H9 (cell line): Measurements from ENCODE around the gene SCD. TPM values are rescaled to one million over a fixed set of nuclear protein-coding genes. Genes with fewer than 3 reads are reported as not detected.

ENCODE experiments used
- DNase-seq: peaks from one replicate; pipeline ENCODE4 v3.0.0-alpha.2; 2017
- H2AFZ ChIP-seq: one replicate; pipeline ENCODE4 v1.6.1; 2013; ENCODE audit warnings: mild to moderate bottlenecking, low read length, control low read depth, moderate library complexity
- H2AK5ac ChIP-seq: 2 replicates; pipeline ENCODE4 v1.6.1; 2013; ENCODE audit warnings: low read length, control low read depth, mixed read lengths; ENCODE audit not compliant: insufficient read length
- H2BK120ac ChIP-seq: one replicate; pipeline ENCODE4 v1.6.1; 2013; ENCODE audit warnings: low read depth, mild to moderate bottlenecking, low read length, control low read depth, inconsistent platforms; ENCODE audit not compliant: poor library complexity, severe bottlenecking
- H2BK12ac ChIP-seq: 2 replicates; pipeline ENCODE4 v1.6.1; 2013; ENCODE audit warnings: low read length, control low read depth, mixed read lengths, low read depth; ENCODE audit not compliant: insufficient read length
- H2BK15ac ChIP-seq: 2 replicates; pipeline ENCODE4 v1.6.1; 2013; ENCODE audit warnings: low read depth, low read length, control low read depth
- H2BK20ac ChIP-seq: one replicate; pipeline ENCODE4 v1.6.1; 2013; ENCODE audit warnings: low read depth, mild to moderate bottlenecking, low read length, control low read depth, inconsistent platforms; ENCODE audit not compliant: poor library complexity, severe bottlenecking
- H2BK5ac ChIP-seq: 2 replicates; pipeline ENCODE4 v1.6.1; 2013; ENCODE audit warnings: low read length, control low read depth, mixed read lengths; ENCODE audit not compliant: insufficient read length
- H3K14ac ChIP-seq: 2 replicates; pipeline ENCODE4 v1.6.1; 2013; ENCODE audit warnings: low read length, control low read depth; ENCODE audit not compliant: insufficient read depth
- H3K18ac ChIP-seq: 2 replicates; pipeline ENCODE4 v1.6.1; 2013; ENCODE audit warnings: low read depth, mild to moderate bottlenecking, mixed read lengths, low read length, control low read depth; ENCODE audit not compliant: insufficient read length
- H3K23ac ChIP-seq: 2 replicates; pipeline ENCODE4 v1.6.1; 2013; ENCODE audit warnings: low read length, control low read depth, mixed read lengths, low read depth; ENCODE audit not compliant: insufficient read length
- H3K23me2 ChIP-seq: 2 replicates; pipeline ENCODE4 v1.6.1; 2013; ENCODE audit warnings: low read depth, mild to moderate bottlenecking, mixed read lengths, low read length, control low read depth; ENCODE audit not compliant: insufficient read length, poor library complexity, severe bottlenecking
- H3K27ac ChIP-seq: 2 replicates; pipeline ENCODE4 v1.5.1; 2013; ENCODE audit warnings: low read length, control low read depth, mixed read lengths, low read depth; ENCODE audit not compliant: insufficient read length
- H3K27me3 ChIP-seq: 2 replicates; pipeline ENCODE4 v1.6.1; 2013; ENCODE audit warnings: low read length, control low read depth, inconsistent platforms; ENCODE audit not compliant: insufficient read depth
- H3K4ac ChIP-seq: 2 replicates; pipeline ENCODE4 v1.6.1; 2013; ENCODE audit warnings: low read depth, mild to moderate bottlenecking, control low read depth, inconsistent platforms, low read length, moderate library complexity
- H3K4me1 ChIP-seq: 2 replicates; pipeline ENCODE4 v1.6.1; 2013; ENCODE audit warnings: low read length, control low read depth, inconsistent platforms; ENCODE audit not compliant: insufficient read depth
- H3K4me2 ChIP-seq: 2 replicates; pipeline ENCODE4 v1.6.1; 2013; ENCODE audit warnings: low read length, control low read depth, mixed read lengths; ENCODE audit not compliant: insufficient read length, insufficient read depth
- H3K56ac ChIP-seq: 2 replicates; pipeline ENCODE4 v1.6.1; 2013; ENCODE audit warnings: low read depth, mild to moderate bottlenecking, mixed read lengths, low read length, control low read depth; ENCODE audit not compliant: insufficient read length
- H3K79me1 ChIP-seq: 2 replicates; pipeline ENCODE4 v1.6.1; 2013; ENCODE audit warnings: low read depth, mild to moderate bottlenecking, moderate library complexity, low read length, control low read depth, inconsistent platforms; ENCODE audit not compliant: insufficient read depth, poor library complexity, severe bottlenecking
- H3K79me2 ChIP-seq: 2 replicates; pipeline ENCODE4 v1.6.1; 2013; ENCODE audit warnings: low read length, control low read depth, inconsistent platforms; ENCODE audit not compliant: insufficient read depth
- H3K9ac ChIP-seq: 2 replicates; pipeline ENCODE4 v1.6.1; 2013; ENCODE audit warnings: low read length, control low read depth, mixed read lengths; ENCODE audit not compliant: insufficient read length; ENCODE audit errors: extremely low read depth
- H3K9me3 ChIP-seq: one replicate; pipeline ENCODE4 v1.6.1; 2013; ENCODE audit warnings: low read depth, low read length, inconsistent platforms; ENCODE audit not compliant: control insufficient read depth
- H3T11ph ChIP-seq: one replicate; pipeline ENCODE4 v1.6.1; 2013; ENCODE audit warnings: mild to moderate bottlenecking, low read length, control low read depth, inconsistent platforms
- H4K20me1 ChIP-seq: one replicate; pipeline ENCODE4 v1.6.1; 2013; ENCODE audit not compliant: control insufficient read depth, insufficient read length, insufficient read depth
- H4K5ac ChIP-seq: 2 replicates; pipeline ENCODE4 v1.6.1; 2013; ENCODE audit warnings: low read depth, mild to moderate bottlenecking, mixed read lengths, low read length, control low read depth; ENCODE audit not compliant: insufficient read length
- H4K8ac ChIP-seq: replicated peaks from 2 replicates; pipeline ENCODE4 v1.6.1; 2013; ENCODE audit warnings: low read length, control low read depth, mixed read lengths, low read depth; ENCODE audit not compliant: insufficient read length
- H4K91ac ChIP-seq: 2 replicates; pipeline ENCODE4 v1.6.1; 2013; ENCODE audit warnings: low read depth, mild to moderate bottlenecking, moderate library complexity, mixed read lengths, low read length, control low read depth; ENCODE audit not compliant: insufficient read length
- H3K27ac Mint-ChIP-seq, 3 experiments: 2 replicates in 2 of 3; 3 replicates in 1 of 3; pipeline ENCODE4 v1.8.0; 2020 to 2021; ENCODE audit warnings: mixed read lengths in 3 of 3, mild to moderate bottlenecking in 1 of 3, moderate library complexity in 1 of 3
- H3K27me3 Mint-ChIP-seq: 2 replicates; pipeline ENCODE4 v1.8.0; 2021; ENCODE audit warnings: low read depth, mild to moderate bottlenecking, moderate library complexity, mixed read lengths
- H3K36me3 Mint-ChIP-seq, 3 experiments: 2 replicates in 2 of 3; 3 replicates in 1 of 3; pipeline ENCODE4 v1.8.0; 2020 to 2021; ENCODE audit warnings: low read depth in 3 of 3, mixed read lengths in 3 of 3; ENCODE audit not compliant: insufficient read depth in 1 of 3
- H3K4me1 Mint-ChIP-seq, 2 experiments: 2 replicates each; pipeline ENCODE4 v1.8.0; 2020; ENCODE audit warnings: mixed read lengths in 2 of 2
- H3K4me3 Mint-ChIP-seq, 2 experiments: 2 replicates in 1 of 2; 3 replicates in 1 of 2; pipeline ENCODE4 v1.8.0; 2020 to 2021; ENCODE audit warnings: mild to moderate bottlenecking in 2 of 2, mixed read lengths in 2 of 2, moderate library complexity in 1 of 2
- H3K9me3 Mint-ChIP-seq, 2 experiments: 2 replicates in 1 of 2; 3 replicates in 1 of 2; pipeline ENCODE4 v1.8.0; 2020; ENCODE audit warnings: mild to moderate bottlenecking in 2 of 2, mixed read lengths in 2 of 2, moderate library complexity in 1 of 2
- WGBS: extraction: QIAGEN DNeasy Blood & Tissue Kit; methylation state at CpG from one replicate; pipeline ENCODE4 v1.1.7; 2013; ENCODE audit warnings: missing lambda C conversion rate, low lambda C conversion rate, mixed read lengths; ENCODE audit not compliant: insufficient read length; ENCODE audit errors: extremely low coverage; 5-methylcytosine and 5-hydroxymethylcytosine counted together
- total RNA-seq: library from RNA; stranded (reverse); gene quantifications from 2 replicates; pipeline ENCODE4 v1.2.1, GENCODE V29; 2021
- TF ChIP-seq, protein P1 (sequence below): fragments of 200-600 bp; sonication (generic); conservative IDR thresholded peaks from 3 replicates; pipeline ENCODE4 v1.8.0; 2021; ENCODE audit warnings: antibody characterized with exemption, mild to moderate bottlenecking

The SCD gene
- total RNA-seq, 1 experiment from 2014 or later, result 354 TPM

DNA sequence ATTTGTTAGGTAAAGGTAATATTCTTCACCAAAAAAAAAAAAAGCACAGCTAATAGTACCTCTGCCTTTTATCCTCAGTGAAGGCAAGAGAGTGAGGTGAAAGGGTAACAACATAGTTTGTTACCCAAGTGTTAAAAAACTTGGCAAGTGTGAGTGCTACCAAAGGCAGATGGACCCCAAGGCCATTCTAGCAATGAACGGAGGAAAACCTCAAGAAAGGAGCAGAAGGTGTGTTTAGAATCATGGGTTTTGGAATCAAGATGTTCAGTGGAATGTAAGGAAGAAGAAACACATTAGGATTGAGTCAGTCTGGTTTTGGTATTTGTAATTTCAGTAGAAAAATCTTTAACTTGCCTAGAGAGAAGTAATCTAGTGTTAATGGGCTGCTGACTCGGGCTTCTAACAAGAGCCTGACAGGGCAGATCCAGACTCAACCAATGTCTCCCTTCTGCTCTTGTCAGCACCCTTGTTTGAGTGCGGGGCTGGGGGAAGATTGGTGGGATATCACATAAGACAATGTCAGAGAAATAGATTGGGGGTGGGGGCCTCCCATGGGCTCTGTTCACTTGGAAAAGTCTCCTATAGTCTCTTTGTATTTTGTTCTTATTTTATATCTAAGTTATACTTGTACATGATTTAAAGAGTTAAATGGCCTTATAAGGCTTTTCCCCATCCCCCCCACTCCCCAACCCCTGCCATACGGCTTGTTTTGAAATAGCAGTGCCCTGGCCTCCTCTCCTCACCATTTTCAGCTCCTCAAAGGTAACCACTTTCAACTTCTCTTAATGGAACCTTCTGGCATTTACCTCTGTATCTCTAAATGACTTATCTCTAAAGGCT, 44.4 kb downstream of the SCD start:
- no peaks in the 10 kb centered on the region for H3K27me3 Mint-ChIP-seq
- no CpG with 5 or more reads among the region's 4 CpGs for WGBS

More for the DNA sequence above, 44.4 kb downstream of the SCD start:
- Histone ChIP-seq H3K23ac (no peak overlapping the region), H4K20me1 (no peaks in the 10 kb centered on the region), H4K91ac (no peak overlapping the region), H3K79me1 (no peaks in the 10 kb centered on the region), H3T11ph (no peak overlapping the region), H2BK5ac (no peak overlapping the region), H3K27ac (no peak overlapping the region), H3K9ac (no peak overlapping the region), H3K56ac (no peak overlapping the region), H3K18ac (no peak overlapping the region), H2BK20ac (no peak overlapping the region), H2BK120ac (no peak overlapping the region), H2AK5ac (no peak overlapping the region), H4K5ac (no peak overlapping the region), H2BK12ac (no peak overlapping the region), H2BK15ac (no peak overlapping the region), H2AFZ (no peak overlapping the region), H3K4me1 (no peaks in the 10 kb centered on the region), H3K79me2 (no peaks in the 10 kb centered on the region), H3K4me2 (no peak overlapping the region), H3K23me2 (no peaks in the 10 kb centered on the region), H3K9me3 (no peaks in the 10 kb centered on the region), H3K14ac (no peak overlapping the region), H4K8ac (no peak overlapping the region), H3K27me3 (no peaks in the 10 kb centered on the region), H3K4ac (no peak overlapping the region)
- Mint-ChIP-seq H3K36me3 (peaks cover 19 to 28% (median 24%) of the 10 kb centered on the region in 3 experiments; a peak in 6 of 7 replicates), H3K4me3 (no peak overlapping the region), H3K9me3 (peaks cover 0 to 12% of the 10 kb centered on the region in 2 experiments; a peak in 1 of 5 replicates), H3K4me1 (no peaks in the 10 kb centered on the region), H3K27ac (no peak overlapping the region)
- DNase-seq, result no peak
- TF ChIP-seq, protein P1, sequence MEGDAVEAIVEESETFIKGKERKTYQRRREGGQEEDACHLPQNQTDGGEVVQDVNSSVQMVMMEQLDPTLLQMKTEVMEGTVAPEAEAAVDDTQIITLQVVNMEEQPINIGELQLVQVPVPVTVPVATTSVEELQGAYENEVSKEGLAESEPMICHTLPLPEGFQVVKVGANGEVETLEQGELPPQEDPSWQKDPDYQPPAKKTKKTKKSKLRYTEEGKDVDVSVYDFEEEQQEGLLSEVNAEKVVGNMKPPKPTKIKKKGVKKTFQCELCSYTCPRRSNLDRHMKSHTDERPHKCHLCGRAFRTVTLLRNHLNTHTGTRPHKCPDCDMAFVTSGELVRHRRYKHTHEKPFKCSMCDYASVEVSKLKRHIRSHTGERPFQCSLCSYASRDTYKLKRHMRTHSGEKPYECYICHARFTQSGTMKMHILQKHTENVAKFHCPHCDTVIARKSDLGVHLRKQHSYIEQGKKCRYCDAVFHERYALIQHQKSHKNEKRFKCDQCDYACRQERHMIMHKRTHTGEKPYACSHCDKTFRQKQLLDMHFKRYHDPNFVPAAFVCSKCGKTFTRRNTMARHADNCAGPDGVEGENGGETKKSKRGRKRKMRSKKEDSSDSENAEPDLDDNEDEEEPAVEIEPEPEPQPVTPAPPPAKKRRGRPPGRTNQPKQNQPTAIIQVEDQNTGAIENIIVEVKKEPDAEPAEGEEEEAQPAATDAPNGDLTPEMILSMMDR, result no peak
